ENCODE results near the gene CSTA. TPM values are rescaled to one million over a fixed set of nuclear protein-coding genes. Genes with fewer than 3 reads are reported as not detected.

CSTA gene
- total and polyA plus RNA-seq, 2 of the 13 experiments (the other 11 are each of a cell fraction or from before 2014, with no cell fraction given), result 3.9 to 11.0 TPM

DNA sequence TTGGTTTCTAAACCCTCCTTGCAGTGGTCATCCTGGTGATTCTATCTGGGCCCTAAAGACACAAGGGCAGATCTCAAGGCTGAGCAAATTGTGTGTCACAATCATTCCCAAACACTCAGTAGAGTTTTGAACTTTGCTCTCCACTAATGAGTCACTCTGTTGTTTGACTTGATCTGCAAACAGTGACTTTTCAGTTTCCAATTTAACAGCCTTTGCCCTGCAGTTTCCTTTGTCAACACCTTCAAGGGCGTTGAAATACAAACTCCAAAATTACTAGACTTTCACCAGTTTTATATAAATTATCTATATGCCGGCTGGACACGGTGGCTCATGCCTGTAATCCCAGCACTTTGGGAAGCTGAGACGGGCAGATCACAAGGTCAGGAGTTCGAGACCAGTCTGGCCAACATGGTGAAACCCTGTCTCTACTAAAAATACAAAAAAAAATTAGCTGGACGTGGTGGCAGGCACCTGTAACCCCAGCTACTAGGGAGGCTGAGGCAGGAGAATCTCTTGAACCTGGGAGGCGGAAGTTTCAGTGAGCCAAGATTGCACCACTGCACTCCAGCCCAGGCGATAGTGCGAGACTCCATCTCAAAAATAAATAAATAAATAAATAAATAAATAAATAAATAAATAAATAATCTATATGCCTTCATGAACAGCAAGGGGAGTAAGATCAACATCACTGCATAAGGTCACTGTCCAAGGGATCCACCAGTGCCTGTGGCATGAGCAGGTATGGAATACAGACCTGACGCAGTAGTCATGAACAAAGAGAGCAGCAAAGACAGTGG lies 40.7 kb downstream of the CSTA start (continued):
- TF ChIP-seq SMYD3 (CRISPR knock-in tag; IDR thresholded peaks at IDR 0.05) (peak; percentile 82), ZSCAN21 (CRISPR knock-in tag; IDR thresholded peaks at IDR 0.05; ENCODE audit: borderline replicate concordance) (peak; percentile 44; the same call in 1 of the 2 replicates), SALL2 (CRISPR knock-in tag; IDR thresholded peaks at IDR 0.05) (peak; percentile 63; the same call in 1 of the 2 replicates), HMG20A (CRISPR knock-in tag; IDR thresholded peaks at IDR 0.05; ENCODE audit: borderline replicate concordance) (peak; percentile 97), FOSL2 (CRISPR knock-in tag; IDR thresholded peaks at IDR 0.05) (peak; percentile 100), EHMT2 (IDR thresholded peaks at IDR 0.05; ENCODE audit: borderline replicate concordance, low read depth, low read length) (peak; percentile 37; the same call in 1 of the 2 replicates), PPARG (CRISPR knock-in tag; conservative IDR thresholded peaks at IDR 0.05) (peak; percentile 96), ZNF792 (CRISPR knock-in tag; IDR thresholded peaks at IDR 0.05) (peak; percentile 85; the same call in 1 of the 2 replicates)
- TF ChIP-seq, protein P1, sequence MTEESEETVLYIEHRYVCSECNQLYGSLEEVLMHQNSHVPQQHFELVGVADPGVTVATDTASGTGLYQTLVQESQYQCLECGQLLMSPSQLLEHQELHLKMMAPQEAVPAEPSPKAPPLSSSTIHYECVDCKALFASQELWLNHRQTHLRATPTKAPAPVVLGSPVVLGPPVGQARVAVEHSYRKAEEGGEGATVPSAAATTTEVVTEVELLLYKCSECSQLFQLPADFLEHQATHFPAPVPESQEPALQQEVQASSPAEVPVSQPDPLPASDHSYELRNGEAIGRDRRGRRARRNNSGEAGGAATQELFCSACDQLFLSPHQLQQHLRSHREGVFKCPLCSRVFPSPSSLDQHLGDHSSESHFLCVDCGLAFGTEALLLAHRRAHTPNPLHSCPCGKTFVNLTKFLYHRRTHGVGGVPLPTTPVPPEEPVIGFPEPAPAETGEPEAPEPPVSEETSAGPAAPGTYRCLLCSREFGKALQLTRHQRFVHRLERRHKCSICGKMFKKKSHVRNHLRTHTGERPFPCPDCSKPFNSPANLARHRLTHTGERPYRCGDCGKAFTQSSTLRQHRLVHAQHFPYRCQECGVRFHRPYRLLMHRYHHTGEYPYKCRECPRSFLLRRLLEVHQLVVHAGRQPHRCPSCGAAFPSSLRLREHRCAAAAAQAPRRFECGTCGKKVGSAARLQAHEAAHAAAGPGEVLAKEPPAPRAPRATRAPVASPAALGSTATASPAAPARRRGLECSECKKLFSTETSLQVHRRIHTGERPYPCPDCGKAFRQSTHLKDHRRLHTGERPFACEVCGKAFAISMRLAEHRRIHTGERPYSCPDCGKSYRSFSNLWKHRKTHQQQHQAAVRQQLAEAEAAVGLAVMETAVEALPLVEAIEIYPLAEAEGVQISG (CRISPR knock-in tag; IDR thresholded peaks at IDR 0.05), result peak; percentile 57
- TF ChIP-seq, protein P2, sequence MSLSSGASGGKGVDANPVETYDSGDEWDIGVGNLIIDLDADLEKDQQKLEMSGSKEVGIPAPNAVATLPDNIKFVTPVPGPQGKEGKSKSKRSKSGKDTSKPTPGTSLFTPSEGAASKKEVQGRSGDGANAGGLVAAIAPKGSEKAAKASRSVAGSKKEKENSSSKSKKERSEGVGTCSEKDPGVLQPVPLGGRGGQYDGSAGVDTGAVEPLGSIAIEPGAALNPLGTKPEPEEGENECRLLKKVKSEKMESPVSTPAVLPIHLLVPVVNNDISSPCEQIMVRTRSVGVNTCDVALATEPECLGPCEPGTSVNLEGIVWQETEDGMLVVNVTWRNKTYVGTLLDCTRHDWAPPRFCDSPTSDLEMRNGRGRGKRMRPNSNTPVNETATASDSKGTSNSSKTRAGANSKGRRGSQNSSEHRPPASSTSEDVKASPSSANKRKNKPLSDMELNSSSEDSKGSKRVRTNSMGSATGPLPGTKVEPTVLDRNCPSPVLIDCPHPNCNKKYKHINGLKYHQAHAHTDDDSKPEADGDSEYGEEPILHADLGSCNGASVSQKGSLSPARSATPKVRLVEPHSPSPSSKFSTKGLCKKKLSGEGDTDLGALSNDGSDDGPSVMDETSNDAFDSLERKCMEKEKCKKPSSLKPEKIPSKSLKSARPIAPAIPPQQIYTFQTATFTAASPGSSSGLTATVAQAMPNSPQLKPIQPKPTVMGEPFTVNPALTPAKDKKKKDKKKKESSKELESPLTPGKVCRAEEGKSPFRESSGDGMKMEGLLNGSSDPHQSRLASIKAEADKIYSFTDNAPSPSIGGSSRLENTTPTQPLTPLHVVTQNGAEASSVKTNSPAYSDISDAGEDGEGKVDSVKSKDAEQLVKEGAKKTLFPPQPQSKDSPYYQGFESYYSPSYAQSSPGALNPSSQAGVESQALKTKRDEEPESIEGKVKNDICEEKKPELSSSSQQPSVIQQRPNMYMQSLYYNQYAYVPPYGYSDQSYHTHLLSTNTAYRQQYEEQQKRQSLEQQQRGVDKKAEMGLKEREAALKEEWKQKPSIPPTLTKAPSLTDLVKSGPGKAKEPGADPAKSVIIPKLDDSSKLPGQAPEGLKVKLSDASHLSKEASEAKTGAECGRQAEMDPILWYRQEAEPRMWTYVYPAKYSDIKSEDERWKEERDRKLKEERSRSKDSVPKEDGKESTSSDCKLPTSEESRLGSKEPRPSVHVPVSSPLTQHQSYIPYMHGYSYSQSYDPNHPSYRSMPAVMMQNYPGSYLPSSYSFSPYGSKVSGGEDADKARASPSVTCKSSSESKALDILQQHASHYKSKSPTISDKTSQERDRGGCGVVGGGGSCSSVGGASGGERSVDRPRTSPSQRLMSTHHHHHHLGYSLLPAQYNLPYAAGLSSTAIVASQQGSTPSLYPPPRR (CRISPR knock-in tag; IDR thresholded peaks at IDR 0.05; ENCODE audit: borderline replicate concordance), result peak; percentile 88; the same call in 1 of the 2 replicates
- TF ChIP-seq, protein P3, sequence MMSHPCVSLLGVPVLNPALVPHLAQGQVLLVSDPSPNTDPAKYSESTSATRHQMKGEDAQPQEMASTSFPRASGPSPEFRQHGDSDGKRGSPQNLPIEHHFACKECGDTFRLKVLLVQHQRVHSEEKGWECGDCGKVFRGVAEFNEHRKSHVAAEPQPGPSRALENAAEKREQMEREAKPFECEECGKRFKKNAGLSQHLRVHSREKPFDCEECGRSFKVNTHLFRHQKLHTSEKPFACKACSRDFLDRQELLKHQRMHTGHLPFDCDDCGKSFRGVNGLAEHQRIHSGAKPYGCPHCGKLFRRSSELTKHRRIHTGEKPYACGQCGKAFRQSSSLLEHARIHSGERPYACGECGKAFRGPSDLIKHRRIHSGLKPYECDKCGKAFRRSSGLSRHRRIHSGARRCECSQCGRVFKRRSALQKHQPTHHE (CRISPR knock-in tag; IDR thresholded peaks at IDR 0.05; ENCODE audit: borderline replicate concordance), result peak; percentile 63; the same call in 1 of the 2 replicates
- TF ChIP-seq, protein P4, sequence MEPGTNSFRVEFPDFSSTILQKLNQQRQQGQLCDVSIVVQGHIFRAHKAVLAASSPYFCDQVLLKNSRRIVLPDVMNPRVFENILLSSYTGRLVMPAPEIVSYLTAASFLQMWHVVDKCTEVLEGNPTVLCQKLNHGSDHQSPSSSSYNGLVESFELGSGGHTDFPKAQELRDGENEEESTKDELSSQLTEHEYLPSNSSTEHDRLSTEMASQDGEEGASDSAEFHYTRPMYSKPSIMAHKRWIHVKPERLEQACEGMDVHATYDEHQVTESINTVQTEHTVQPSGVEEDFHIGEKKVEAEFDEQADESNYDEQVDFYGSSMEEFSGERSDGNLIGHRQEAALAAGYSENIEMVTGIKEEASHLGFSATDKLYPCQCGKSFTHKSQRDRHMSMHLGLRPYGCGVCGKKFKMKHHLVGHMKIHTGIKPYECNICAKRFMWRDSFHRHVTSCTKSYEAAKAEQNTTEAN (CRISPR knock-in tag; conservative IDR thresholded peaks at IDR 0.05), result peak; percentile 57; the same call in 1 of the 2 replicates
- TF ChIP-seq, protein P5, sequence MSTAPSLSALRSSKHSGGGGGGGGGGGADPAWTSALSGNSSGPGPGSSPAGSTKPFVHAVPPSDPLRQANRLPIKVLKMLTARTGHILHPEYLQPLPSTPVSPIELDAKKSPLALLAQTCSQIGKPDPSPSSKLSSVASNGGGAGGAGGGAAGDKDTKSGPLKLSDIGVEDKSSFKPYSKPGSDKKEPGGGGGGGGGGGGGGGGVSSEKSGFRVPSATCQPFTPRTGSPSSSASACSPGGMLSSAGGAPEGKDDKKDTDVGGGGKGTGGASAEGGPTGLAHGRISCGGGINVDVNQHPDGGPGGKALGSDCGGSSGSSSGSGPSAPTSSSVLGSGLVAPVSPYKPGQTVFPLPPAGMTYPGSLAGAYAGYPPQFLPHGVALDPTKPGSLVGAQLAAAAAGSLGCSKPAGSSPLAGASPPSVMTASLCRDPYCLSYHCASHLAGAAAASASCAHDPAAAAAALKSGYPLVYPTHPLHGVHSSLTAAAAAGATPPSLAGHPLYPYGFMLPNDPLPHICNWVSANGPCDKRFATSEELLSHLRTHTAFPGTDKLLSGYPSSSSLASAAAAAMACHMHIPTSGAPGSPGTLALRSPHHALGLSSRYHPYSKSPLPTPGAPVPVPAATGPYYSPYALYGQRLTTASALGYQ (CRISPR knock-in tag; IDR thresholded peaks at IDR 0.05), result peak; percentile 88

All from HepG2 (cell line).